Fibroblast of lung (primary cell): ENCODE results near the gene PROB1. TPM values are rescaled to one million over a fixed set of nuclear protein-coding genes. Genes with fewer than 3 reads are reported as not detected.

Experiments
- DNase-seq, 2 donors: peaks; one replicate each; pipeline versions ENCODE4 v3.0.0 to v3.0.0-alpha.2; 2010; ENCODE audit warnings: low read depth in 2 of 2
- H2AFZ ChIP-seq: 2 replicates; pipeline ENCODE4 v1.5.1; 2012; ENCODE audit warnings: low read length, control low read depth, inconsistent platforms
- H3K27ac ChIP-seq: 2 replicates; pipeline ENCODE4 v1.5.1; 2011; ENCODE audit warnings: low read length, control low read depth; ENCODE audit not compliant: insufficient read depth
- H3K27me3 ChIP-seq: 2 replicates; pipeline ENCODE4 v1.5.1; 2011; ENCODE audit warnings: mild to moderate bottlenecking, low read length; ENCODE audit not compliant: control insufficient read depth, insufficient read depth
- H3K36me3 ChIP-seq: 2 replicates; pipeline ENCODE4 v1.5.1; 2011; ENCODE audit warnings: low read length; ENCODE audit not compliant: control insufficient read depth, insufficient read depth
- H3K4me1 ChIP-seq: 2 replicates; pipeline ENCODE4 v1.5.1; 2011; ENCODE audit warnings: low read length; ENCODE audit not compliant: control insufficient read depth, insufficient read depth; ENCODE audit errors: extremely low read depth
- H3K4me2 ChIP-seq: 2 replicates; pipeline ENCODE4 v1.5.1; 2011; ENCODE audit warnings: low read length, control low read depth; ENCODE audit not compliant: insufficient read depth; ENCODE audit errors: extremely low read depth
- H3K4me3 ChIP-seq, 4 experiments: fragments of 200-600 bp in 1 of 4; sonication (generic) in 1 of 4; replicated peaks in 1 of 4; 2 replicates each; pipeline ENCODE4 v1.5.1; 2011 to 2016; ENCODE audit warnings: low read length in 4 of 4, low read depth in 3 of 4, mild to moderate bottlenecking in 3 of 4, control low read depth in 2 of 4, inconsistent platforms in 1 of 4, mixed read lengths in 1 of 4; ENCODE audit not compliant: insufficient read depth in 1 of 4; ENCODE audit errors: control extremely low read depth in 1 of 4
- H3K79me2 ChIP-seq: 2 replicates; pipeline ENCODE4 v1.5.1; 2012; ENCODE audit warnings: mild to moderate bottlenecking, low read length, inconsistent platforms; ENCODE audit not compliant: control insufficient read depth, insufficient read depth
- H3K9ac ChIP-seq: 2 replicates; pipeline ENCODE4 v1.5.1; 2011; ENCODE audit warnings: mild to moderate bottlenecking, low read length, control low read depth; ENCODE audit not compliant: insufficient read depth
- H3K9me3 ChIP-seq: 2 replicates; pipeline ENCODE4 v1.5.1; 2012; ENCODE audit warnings: low read depth, low read length; ENCODE audit not compliant: control insufficient read depth, insufficient read depth
- H4K20me1 ChIP-seq: 2 replicates; pipeline ENCODE4 v1.5.1; 2011; ENCODE audit warnings: low read length; ENCODE audit not compliant: control insufficient read depth, insufficient read depth; ENCODE audit errors: extremely low read depth
- CTCF ChIP-seq, 2 donors: IDR thresholded peaks in 1 of 2; conservative IDR thresholded peaks in 1 of 2; 1 replicate in 1 of 2; 2 replicates in 1 of 2; pipeline ENCODE4 v1.5.1; 2011 to 2012; ENCODE audit warnings: low read length in 2 of 2, control low read depth in 1 of 2, inconsistent platforms in 1 of 2, low read depth in 1 of 2, mild to moderate bottlenecking in 1 of 2
- EZH2 ChIP-seq: IDR thresholded peaks from 2 replicates; pipeline ENCODE4 v1.5.1; 2012; ENCODE audit warnings: low read length, control low read depth, mild to moderate bottlenecking; ENCODE audit errors: missing control alignments
- polyA plus RNA-seq, 2 donors: library from polyadenylated mRNA; depleted of rRNA in 1 of 2; stranded (reverse) in 1 of 2; unstranded in 1 of 2; fragments of >200 nt; gene quantifications; 2 replicates each; pipeline ENCODE4 v1.2.1, GENCODE V29; 2011 to 2012; ENCODE audit warnings: missing spikeins in 1 of 2
- total RNA-seq: library from RNA; depleted of rRNA; stranded (reverse); fragments of >200 nt; gene quantifications from 2 replicates; pipeline ENCODE4 v1.2.1, GENCODE V29; 2014

The PROB1 gene
- total and polyA plus RNA-seq, 2 donors (not counting 1 experiment from before 2014, with no cell fraction given): 0.34 to 1.5 TPM

- DNase-seq: no peak
- no peaks in the 10 kb centered on the region for H3K27me3 ChIP-seq
Measured at GRCh38 chr5:139416651-139417050, 21.7 kb upstream of the PROB1 start.

GRCh38 chr5:139415869-139416268, 21.0 kb upstream of the PROB1 start:
- TF ChIP-seq EZH2: no peak
- TF ChIP-seq CTCF (conservative IDR thresholded peaks at IDR 0.05 in 1 of 2, IDR thresholded peaks at IDR 0.05 in 1 of 2; ENCODE audit: low read depth in 1 of 2, low read length in 2 of 2): no peak
- no peak overlapping the region for H3K27ac ChIP-seq
- peaks cover 2% of the 10 kb centered on the region for H3K36me3 ChIP-seq
- H3K27me3 ChIP-seq: no peaks in the 10 kb centered on the region
- no peaks in the 10 kb centered on the region for H4K20me1 ChIP-seq
- H3K9me3 ChIP-seq: no peaks in the 10 kb centered on the region
- no peak overlapping the region for H3K9ac ChIP-seq
- H3K79me2 ChIP-seq: no peaks in the 10 kb centered on the region
- H3K4me3 ChIP-seq: no peak overlapping the region
- H3K4me1 ChIP-seq: peaks cover 3% of the 10 kb centered on the region
- H3K4me2 ChIP-seq: no peak overlapping the region
- DNase-seq: no peak
- no peak overlapping the region for H2AFZ ChIP-seq

More at GRCh38 chr5:139416651-139417050, 21.7 kb upstream of the PROB1 start:
- Histone ChIP-seq H3K4me3 (no peak overlapping the region), H3K4me2 (no peak overlapping the region), H4K20me1 (no peaks in the 10 kb centered on the region), H3K9ac (no peak overlapping the region), H3K36me3 (peaks cover 2% of the 10 kb centered on the region), H3K9me3 (no peaks in the 10 kb centered on the region), H2AFZ (no peak overlapping the region), H3K4me1 (peaks cover 3% of the 10 kb centered on the region), H3K79me2 (no peaks in the 10 kb centered on the region), H3K27ac (no peak overlapping the region)
- TF ChIP-seq CTCF (conservative IDR thresholded peaks at IDR 0.05 in 1 of 2, IDR thresholded peaks at IDR 0.05 in 1 of 2; ENCODE audit: low read depth in 1 of 2, low read length in 2 of 2) (no peak), EZH2 (no peak)

- Histone ChIP-seq H3K4me3 (no peak overlapping the region), H2AFZ (no peak overlapping the region), H3K9me3 (no peaks in the 10 kb centered on the region), H3K4me2 (no peak overlapping the region), H3K4me1 (peaks cover 3% of the 10 kb centered on the region), H3K79me2 (no peaks in the 10 kb centered on the region), H3K27me3 (no peaks in the 10 kb centered on the region), H3K9ac (no peak overlapping the region), H3K36me3 (peaks cover 2% of the 10 kb centered on the region), H3K27ac (no peak overlapping the region), H4K20me1 (no peaks in the 10 kb centered on the region)
- no peak for DNase-seq
- TF ChIP-seq CTCF (conservative IDR thresholded peaks at IDR 0.05 in 1 of 2, IDR thresholded peaks at IDR 0.05 in 1 of 2; ENCODE audit: low read depth in 1 of 2, low read length in 2 of 2) (no peak), EZH2 (no peak)
Measured at GRCh38 chr5:139415221-139415861, 20.4 kb upstream of the PROB1 start.
